Stimulated activated CD8-positive, alpha-beta memory T cell treated with anti-CD3 and anti-CD28 coated beads, Interleukin-7, amount 100 ng/mL, for 48 hours (primary cell): Measurements from ENCODE around the gene USP37.
A peak's percentile ranks its signal among the peaks of the same experiment; 100 is the strongest.

Experiments
- DNase-seq, 2 donors: peaks; one replicate each; pipeline ENCODE4 v3.0.0-alpha.2; 2020; ENCODE audit warnings: low read depth in 1 of 2; ENCODE audit errors: extremely low read depth in 1 of 2

The USP37 gene, protein sequence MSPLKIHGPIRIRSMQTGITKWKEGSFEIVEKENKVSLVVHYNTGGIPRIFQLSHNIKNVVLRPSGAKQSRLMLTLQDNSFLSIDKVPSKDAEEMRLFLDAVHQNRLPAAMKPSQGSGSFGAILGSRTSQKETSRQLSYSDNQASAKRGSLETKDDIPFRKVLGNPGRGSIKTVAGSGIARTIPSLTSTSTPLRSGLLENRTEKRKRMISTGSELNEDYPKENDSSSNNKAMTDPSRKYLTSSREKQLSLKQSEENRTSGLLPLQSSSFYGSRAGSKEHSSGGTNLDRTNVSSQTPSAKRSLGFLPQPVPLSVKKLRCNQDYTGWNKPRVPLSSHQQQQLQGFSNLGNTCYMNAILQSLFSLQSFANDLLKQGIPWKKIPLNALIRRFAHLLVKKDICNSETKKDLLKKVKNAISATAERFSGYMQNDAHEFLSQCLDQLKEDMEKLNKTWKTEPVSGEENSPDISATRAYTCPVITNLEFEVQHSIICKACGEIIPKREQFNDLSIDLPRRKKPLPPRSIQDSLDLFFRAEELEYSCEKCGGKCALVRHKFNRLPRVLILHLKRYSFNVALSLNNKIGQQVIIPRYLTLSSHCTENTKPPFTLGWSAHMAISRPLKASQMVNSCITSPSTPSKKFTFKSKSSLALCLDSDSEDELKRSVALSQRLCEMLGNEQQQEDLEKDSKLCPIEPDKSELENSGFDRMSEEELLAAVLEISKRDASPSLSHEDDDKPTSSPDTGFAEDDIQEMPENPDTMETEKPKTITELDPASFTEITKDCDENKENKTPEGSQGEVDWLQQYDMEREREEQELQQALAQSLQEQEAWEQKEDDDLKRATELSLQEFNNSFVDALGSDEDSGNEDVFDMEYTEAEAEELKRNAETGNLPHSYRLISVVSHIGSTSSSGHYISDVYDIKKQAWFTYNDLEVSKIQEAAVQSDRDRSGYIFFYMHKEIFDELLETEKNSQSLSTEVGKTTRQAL

DNA sequence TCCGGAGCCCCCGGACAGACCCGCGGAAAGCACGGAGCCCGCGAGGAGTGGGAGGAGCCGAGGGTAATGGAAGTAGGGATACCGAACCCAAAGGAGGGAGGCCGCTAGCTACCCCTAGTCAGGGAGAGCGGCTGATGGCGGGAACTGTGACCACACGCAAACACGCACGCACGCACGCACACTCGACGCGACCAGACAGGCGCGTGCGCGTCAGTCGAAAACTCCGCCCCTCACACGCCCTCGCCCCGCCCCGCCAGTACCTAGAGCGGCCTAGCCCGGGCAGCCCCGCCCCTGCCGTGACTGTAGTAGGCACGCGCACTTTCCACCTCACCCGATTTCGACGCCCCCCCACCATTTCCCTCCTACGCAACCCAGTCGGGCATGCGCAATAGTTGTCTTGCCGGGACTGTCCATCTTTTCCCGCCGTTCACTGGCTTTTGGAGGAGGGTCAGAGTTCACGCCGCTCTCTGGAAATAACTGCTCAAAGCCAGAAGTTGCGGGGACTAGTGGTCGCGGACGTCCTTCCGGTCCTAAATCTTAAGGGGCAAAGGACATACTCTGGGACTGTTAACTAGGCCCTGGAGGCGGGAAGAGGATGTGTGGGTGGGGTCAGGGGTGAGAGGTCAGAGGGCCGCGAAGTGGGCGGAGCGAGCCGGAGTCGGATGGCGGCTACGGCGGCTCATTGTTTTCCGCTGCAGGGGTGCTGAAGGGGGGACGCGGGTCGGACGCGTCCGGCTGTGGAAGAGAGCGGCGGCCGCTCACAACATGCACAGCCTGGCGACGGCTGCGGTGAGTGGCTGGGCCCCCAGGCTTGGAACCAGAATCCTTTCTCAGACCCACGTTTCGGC lies at the start of gene USP37, which contains the start of gene CNOT9:
Gene USP37 (minus strand): TSS at position 162 of the 848 bp plus-strand sequence. CDS start 9,698 bp downstream, outside the sequence.
Gene CNOT9 (plus strand): TSS at position 650 of the 848 bp plus-strand sequence. CDS start 116 bp downstream, at position 766.
- DNase-seq, result peak; percentile 99 to 100

DNA sequence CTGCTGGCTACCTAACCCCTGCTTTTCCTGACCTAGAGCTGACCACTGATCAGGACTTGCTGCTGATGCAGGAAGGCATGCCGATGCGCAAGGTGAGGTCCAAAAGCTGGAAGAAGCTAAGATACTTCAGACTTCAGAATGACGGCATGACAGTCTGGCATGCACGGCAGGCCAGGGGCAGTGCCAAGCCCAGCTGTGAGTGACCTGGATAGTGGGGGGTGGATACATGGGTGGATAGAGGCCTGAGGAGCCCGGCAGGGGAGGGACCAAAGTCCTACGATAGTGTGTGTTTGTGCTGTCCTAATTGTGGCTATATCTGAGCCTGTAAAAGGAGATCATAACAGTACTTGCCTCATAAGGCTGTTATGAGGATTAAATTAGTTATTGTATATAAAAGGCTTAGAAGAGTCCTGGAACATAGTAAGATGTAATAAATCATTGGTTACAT lies 47.7 kb upstream of the USP37 start:
- DNase-seq, result no peak

DNA sequence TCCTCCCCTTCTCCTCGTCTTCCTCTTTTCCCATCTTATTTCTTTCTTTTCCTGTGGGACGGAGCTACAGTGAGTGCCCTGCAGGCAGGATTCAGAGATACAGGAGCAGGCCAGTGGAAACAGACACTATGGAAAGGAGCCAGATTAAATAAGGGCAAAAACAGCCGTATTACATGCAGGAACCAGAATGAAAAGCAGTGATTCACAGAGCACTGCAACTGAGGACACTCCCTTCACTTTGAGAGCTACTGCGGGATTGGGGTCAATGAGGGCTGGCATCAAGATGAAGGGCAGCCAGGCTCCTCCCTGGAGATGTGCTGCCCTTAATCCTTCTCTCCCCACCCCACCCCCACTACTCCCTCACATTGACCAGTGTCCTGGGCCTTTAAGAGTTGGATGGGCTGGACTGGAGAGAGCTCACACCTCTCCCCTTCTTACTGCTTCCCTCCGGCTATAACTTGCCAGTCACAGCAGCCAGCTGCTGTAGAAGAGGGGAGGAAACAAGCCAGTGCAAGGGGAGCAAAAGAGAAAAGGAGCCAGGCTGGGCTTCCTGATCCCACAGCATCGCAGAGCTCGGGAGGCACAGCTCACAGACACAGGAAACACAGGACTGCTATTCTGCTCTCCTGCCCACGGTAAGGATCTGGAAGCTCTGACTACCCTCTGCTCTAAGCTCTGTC lies 39.4 kb upstream of the USP37 start, which contains the start of gene PLCD4:
Gene PLCD4 (plus strand): TSS at position 464 of the 680 bp plus-strand sequence. CDS start 7,841 bp downstream, outside the sequence.
- no peak for DNase-seq

DNA sequence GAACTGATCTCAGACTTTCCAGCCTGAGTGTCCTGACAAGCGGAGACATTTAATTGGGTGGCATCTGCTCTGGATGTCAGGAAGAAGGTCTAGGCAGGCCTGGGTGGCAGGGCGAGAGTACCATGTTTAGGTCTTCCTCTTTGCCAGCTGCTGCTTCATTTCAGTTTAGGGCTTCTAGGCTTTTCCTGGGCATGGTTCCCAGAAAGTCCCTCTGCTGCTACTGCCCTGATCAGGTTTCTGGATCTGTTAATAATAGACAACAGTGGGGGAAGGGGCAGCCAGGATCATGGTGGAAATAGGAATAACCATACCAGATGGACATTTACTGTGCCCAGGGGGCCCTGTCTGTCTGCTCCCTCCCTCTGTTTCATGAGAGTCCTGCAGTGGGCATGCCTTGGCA lies 37.3 kb upstream of the USP37 start:
- no peak for DNase-seq

DNA sequence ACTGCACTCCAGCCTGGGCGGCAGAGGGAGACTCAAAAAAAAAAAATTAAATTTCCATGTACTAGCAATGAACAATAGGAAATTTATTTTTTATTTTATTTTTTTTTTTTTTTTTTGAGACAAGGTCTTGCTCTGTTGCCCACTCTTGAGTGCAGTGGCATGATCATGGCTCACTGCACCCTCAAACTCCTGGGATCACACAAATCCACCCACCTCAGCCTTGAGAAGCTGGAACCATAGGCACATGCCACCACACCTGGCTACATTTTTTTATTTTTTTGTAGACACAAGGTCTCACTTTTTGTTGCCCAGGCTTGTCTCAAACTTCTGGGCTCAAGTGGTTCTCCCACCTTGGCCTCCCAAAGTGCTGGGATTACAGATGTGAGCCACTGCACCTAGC lies 17.4 kb upstream of the USP37 start:
- no peak for DNase-seq

DNA sequence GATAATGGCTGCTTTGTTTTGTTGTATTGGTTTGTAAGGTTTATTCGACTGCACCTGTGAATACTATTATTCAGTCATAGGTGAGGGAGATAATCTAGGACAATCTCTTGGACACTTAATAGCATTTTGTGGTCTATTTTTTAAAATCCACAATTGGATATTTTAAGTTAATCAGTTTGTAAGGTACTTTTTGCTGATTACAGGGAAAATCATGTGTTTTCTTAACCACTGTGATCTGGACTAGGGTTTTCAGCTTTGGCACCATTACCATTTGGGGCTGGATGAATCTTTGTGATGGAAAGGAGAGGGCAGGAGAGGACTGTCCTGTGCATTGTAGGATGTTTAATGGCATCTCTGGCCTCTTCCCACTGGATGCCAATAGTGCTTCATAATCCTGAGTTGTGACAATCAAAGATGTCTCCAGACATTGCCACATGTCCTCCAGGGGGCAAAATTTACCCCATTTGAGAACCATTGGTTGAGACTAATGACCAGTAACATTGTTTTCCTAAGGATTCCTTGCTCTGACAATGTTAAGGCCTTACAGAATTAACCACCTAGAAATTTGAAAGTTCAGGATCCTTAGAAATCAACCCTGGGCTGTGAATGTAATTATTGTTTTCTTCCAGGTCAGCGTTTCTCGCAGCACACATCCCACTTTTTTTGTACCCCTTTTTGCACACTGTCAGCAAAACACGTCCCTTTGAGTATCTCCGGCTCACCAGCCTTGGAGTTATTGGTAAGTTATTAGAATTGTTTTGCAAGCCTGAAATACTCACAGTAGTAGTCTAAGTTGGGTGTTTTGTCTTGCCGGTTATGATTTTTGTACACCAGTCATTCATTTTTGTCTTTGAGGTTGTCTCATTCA lies 16.1 kb upstream of the USP37 start:
- no peak for DNase-seq

DNA sequence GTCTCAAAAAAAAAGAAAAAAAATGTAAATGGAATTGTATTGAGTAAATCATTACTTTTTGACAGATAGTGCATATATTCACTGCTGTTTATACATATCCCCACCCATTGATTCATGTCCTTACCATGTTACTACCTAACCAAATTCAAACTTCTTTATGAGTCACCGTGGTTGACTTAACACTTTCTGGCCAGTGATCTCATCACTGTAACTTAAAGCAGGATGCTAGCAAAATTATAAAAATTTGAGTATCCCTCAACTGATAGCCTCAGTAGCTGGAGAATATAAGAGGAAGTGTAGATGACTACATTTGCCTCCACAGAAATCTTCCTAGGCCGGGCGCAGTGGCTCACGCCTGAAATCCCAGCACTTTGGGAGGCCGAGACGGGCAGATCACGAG lies 13.9 kb upstream of the USP37 start:
- no peak for DNase-seq

DNA sequence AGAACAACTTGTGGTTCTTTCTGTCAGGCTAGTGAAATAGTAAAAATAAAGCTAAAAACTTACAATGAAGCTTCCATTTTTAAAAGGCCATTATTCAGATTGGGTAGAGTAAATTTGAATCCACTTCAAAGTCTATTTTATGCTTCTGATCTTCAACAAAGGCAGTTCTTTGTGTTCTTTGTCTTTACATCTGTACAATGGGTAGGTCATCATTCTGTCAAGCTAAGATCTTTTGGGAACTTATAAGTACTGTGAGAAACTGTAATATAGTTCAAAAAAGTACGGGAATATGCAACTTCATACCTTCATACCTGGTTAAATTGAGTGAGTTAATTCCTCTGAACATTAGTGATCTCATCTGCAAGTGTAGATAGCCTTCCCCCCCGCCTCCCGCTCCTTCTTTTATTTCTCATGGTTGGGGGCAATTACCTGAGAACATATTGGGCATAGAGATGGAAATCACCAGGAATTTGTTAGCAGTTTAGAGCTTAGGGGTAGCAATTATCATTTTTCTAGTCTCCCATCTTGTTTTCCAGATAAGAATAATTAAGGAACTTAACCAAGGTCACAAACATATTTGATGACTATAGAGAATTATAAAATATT lies 10.2 kb upstream of the USP37 start:
- no peak for DNase-seq

DNA sequence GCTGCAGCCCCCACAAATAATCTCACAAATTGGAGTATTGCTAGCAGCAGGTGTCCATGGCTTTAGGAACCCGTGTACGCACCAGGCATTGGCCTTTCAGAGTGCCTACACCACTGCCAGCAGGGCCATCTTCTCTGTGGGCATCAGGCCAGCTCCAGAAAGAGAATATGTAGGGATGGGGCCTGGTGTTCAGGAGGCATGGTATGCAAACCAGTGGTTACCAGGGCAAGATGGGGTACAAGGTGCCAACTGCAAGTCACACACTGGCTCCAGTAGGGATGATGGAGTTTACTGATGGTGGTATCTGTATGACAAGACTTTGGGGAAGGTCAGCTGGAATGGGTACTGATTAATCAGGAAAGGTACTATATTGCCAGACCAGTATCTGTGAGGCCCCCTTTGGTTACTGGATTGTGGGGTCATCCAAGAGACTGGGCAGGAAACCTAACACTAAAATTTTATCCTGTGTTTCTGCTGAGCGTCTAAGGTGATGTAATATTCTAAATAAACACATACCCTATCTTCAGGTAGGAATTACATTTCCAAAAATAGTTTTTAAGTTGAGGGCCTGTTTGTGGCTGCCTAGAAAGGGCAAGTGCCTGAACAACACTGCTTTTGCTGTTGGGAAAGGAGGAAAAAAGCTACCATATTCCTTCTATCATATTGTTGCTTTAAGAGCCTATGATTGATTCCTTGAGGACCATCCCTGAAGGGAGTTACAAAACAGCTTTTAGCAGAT lies 9.5 kb upstream of the USP37 start:
- DNase-seq, result no peak

DNA sequence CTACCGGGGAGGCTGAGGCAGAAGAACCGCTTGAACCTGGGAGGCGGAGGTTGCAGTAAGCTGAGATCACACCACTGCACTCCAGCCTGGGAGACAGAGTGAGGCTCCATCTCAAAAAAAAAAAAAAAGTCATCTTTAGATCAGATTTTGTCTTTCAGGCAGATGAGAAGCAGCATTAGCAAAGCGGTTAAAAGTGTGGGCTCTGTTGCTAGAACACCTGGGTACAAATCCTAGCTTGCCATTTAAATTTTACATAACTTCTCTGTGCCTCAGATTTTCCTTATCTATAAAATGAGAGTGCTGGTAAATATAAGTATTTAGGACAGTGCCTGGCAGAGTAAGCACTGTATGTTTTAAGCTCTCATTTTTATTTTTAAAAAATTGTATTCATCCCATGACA lies 8.7 kb upstream of the USP37 start:
- DNase-seq, result no peak

DNA sequence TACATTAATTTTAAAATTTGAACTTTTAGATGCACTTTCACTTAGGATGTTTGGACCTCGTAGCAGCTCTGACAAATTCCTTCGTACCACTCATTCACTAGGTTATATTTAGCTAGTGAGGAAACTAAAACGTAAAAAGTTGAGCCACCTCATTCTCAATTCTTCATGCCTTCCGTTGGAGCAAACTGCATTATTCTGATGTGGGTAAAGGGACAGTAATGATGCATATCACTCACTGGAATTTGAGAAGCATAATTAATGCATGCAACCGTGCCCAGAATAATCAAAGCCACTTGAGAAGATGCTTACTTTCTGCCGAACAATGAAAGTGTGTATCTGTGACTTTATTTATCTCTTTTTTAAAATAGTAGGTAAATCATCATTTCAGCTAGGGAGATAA lies 2.7 kb upstream of the USP37 start:
- no peak for DNase-seq

DNA sequence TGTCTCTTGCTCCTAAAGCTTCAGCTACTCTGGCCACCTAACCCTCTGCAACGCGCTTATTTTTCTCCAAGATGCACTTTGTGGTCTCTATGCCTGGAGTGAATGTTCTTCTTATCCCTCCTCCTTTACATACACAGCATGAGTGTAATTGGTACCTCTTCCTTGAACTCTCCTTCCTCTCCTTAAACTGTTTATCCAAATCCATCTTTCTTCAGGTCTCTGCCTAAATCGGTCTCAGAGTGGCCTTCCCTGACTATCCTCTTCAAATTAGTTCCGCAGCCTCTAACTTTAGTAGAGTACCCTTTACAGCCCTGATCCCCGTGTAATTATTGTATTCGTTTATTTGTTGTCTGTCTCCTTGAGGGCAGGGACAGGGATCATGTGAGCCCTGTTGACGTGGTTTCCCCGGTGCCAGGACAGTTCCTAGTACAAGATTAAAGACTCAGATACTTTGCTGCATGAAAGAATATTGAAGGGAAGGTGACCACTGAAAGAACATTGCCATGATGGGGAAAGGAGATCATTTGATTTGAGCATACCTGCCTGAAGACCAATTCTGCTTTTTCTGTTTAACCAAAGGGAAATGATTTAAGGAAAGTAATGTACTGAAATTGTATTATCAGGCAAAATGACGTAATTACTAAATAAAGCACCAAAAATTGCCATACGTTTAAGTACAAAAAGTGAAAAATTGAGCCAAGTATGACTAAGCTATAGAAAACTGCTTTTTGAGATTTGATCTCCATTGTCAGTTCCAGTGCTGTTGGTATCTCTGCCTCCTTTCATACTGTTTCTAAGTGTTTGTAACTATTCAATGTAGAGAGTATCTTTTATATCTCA lies 1.7 kb upstream of the USP37 start:
- peak in 1 of 2 donors; percentile 18 for DNase-seq

DNA sequence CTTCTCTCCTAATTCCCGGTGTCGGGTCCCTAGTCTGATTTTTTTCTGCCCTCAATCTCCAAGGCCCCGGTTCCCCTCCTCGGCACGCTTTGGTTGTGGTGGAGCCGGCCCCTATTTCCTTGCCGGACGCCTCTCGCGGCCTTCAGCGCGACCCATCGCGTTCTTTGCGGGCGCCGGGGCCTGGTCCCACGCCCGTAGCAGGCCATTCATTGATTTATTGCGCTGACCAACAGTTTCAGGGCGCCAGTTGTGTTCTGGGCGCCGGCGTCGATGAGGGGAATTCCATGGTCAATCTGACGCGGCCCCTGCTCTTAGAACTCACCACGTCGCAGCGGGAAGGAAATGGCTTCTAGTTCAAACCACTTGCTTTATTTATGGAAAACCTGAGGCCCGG lies 884 bp upstream of the USP37 start:
- peak; percentile 36 to 56 for DNase-seq

DNA sequence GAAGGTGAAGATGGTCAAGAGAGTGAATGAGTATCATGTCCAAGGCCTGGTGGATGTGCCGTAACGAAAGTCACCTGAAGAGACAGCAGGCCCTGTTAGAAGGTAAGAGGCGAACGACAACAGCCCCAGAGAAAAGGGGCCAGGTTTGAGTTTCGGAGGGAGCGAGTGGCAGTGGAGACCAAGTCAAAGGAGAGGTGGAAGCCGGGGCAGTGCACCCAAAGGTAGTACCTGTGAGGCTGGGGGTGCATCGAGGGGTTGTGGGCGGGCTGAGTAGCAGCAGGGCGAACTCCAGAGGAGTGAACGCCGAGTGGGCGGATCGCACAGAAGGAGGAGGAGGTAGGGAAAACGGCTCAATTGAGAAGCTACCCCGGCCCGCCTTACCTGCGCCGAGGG lies 358 bp downstream of the USP37 start:
- peak in 1 of 2 donors; percentile 60 for DNase-seq

DNA sequence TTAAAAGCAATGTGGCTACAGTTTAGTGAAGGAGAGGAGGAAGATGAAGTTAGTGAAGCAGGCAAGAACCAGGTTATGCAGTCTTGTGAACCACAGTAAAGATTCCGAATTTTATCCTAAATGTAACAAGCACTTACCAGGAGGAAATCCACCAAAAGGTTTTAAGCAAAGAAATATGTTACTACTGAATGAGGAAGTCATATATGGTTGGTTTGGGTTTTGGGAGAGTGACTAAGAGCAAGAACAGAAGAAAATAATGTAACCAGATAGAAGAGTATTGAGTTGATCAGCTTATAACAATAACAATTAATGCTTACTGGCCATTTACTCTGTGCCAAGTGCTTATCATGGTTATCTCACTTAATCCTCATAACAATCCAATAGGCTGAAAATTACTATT lies 1.9 kb downstream of the USP37 start:
- DNase-seq, result no peak

DNA sequence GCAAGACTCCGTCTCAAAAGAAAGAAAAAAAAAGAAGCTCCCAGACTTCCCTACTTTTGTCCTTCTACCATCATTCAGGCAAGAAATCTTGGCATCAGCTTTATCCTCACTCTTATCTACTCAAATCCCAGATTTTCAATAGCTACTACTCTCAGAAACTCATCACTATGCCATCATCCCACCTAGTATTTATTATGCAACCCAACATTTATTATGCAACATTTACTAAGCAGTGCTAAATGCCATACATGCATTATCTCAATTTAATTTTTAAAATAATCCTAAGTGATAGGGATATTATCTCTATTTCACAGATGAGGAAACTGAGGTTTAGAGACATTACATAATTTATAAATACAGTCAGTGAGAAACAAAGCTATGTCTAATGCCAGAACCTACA lies 4.1 kb downstream of the USP37 start:
- DNase-seq, result no peak

DNA sequence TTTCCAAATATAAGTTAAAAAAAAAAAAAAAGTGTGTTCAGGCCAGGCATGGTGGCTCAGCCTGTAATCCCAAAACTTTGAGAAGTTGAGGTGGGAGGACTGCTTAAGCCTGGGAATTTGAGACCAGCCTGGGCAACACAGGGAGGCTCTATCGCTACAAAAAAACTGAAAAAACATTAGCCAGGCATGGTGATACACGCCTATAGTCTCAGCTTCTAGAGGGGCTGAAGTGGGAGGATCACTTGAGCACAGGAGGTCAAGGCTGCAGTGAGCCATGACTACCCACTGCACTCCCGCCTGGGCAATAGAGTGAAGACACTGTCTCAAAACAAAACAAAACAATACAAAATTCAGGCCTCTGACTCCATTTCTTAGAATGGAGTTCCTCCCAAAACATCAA lies 9.2 kb downstream of the USP37 start:
- no peak for DNase-seq
